PC-3 (cell line): ENCODE results near the gene AFF2.

Source experiments
- CTCF ChIP-seq: fragments of 300-600 bp; sonication (generic); conservative IDR thresholded peaks from 2 replicates; pipeline ENCODE4 v1.5.1; 2017; ENCODE audit warnings: antibody characterized with exemption, low read depth, mild to moderate bottlenecking, low read length
- EZH2 ChIP-seq: fragments of 300-600 bp; sonication (generic); IDR thresholded peaks from one replicate; pipeline ENCODE4 v1.6.1; 2017; ENCODE audit warnings: antibody characterized with exemption, mild to moderate bottlenecking, low read length; ENCODE audit not compliant: unreplicated experiment

- TF ChIP-seq CTCF (no peak), EZH2 (no peak)
These were observed 72.7 kb downstream of the AFF2 start for GRCh38 chrX:148573119-148573518.
